ENCODE measurements around the gene UNC5A.

The UNC5A gene

GRCh38 chr5:176846335-176847140, 36.2 kb downstream of the UNC5A start:
- H3K4me3 ChIP-seq (ENCODE audit: low read length), result no peak overlapping the region
- TF ChIP-seq CTCF (conservative IDR thresholded peaks at IDR 0.05; ENCODE audit: low read depth, low read length), result no peak
- no peak for DNase-seq (ENCODE audit: low read depth)

DNA sequence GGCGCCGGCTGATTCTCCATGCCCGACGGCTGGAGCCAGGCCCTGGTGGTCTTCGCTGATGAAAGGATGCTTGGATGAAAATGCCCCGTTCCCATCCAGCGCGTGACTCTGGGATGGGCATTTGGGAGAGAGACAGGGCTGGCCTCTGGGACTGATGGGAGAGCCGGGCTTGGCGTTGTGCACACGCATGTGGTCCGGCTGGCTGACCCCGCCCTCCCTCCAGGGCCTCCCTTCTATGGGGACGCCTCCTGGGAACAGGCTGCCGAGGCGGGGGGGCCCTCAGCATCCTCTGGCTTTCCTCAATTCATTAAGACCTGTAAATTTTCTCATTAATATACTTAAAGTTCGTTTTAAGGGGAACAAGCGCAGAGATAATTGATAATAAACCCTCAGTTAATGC, 36.8 kb downstream of the UNC5A start:
- no peak for TF ChIP-seq CTCF (conservative IDR thresholded peaks at IDR 0.05; ENCODE audit: low read depth, low read length)
- H3K4me3 ChIP-seq (ENCODE audit: low read length), result no peak overlapping the region
- DNase-seq (ENCODE audit: low read depth), result no peak

DNA sequence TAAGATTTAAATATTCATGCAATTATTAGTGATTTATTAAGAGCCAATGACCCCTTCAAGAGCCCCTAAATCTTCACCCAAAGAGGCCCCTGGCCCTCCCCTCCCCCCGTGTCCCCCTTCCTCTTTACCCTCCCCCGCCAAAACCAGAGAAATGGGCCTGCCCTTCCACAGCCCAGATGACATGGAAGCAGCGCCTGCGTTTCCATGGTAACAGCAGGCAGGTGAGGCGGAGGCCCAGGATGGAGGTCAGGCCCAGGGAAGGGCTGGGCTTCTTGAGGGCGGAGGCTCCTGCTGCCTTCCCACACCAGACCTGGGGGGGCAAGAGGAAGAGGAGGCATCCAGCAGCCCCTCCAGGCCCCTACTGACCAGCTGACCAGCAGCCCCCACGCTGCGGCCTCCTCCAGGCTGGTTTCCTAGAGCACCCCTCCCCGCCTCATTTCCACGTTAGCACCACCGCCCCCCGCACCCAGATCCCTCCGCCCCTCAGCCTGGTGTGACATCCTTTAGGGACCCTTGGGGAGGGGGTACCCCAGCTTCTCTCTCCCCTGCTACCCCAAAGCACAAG, 37.4 kb downstream of the UNC5A start:
- TF ChIP-seq CTCF (conservative IDR thresholded peaks at IDR 0.05; ENCODE audit: low read depth, low read length), result no peak
- no peak for DNase-seq (ENCODE audit: low read depth)
- no peak overlapping the region for H3K4me3 ChIP-seq (ENCODE audit: low read length)

GRCh38 chr5:176848651-176849050, 38.3 kb downstream of the UNC5A start:
- TF ChIP-seq CTCF (conservative IDR thresholded peaks at IDR 0.05; ENCODE audit: low read depth, low read length), result no peak
- no peak for DNase-seq (ENCODE audit: low read depth)
- no peak overlapping the region for H3K4me3 ChIP-seq (ENCODE audit: low read length)

GRCh38 chr5:176849611-176850227, 39.4 kb downstream of the UNC5A start:
- no peak for TF ChIP-seq CTCF (conservative IDR thresholded peaks at IDR 0.05; ENCODE audit: low read depth, low read length)
- no peak overlapping the region for H3K4me3 ChIP-seq (ENCODE audit: low read length)
- no peak for DNase-seq (ENCODE audit: low read depth)

DNA sequence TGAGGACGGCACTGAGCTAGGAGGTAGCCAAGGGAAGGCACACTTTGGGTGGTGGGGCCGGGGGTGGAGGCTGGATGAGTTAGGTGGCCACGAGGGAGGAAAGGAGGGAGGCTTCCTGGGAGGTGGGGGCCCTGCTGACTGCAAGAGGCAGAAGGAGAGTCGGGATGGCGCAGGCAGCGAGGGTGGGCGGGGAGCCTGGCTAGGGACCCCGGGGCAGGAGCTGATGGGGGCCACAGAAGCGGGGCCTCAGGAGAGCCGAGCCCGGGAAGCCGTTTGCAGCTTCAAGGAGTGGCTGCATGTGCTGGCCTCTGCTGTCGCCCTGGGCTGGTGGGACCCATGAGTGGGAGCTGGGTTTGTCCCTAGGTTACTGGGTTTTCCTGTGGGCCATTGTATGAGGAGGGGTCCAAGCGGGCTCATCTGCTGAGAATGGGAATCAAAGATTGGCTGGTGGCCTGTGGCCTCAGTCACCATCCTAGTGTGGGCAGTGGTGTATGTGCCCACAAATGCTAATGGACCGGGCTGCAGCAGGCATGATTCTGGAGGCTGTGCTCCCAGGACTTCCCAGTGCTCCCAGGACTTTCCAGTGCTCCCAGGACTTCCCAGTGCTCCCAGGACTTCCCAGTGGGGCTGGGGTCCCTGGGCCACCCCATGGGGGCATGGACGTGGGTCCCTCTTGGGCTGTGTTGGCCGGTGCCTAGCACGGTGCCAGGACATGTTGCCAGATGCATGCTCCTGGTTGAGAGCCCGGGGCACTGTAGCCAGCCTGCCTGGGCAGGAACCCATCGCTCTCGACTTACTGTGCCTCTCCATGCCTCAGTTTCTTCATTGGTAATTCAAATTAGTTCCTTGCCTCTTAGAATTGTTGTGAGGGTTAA, 40.2 kb downstream of the UNC5A start:
- TF ChIP-seq CTCF (conservative IDR thresholded peaks at IDR 0.05; ENCODE audit: low read depth, low read length), result no peak
- DNase-seq (ENCODE audit: low read depth), result no peak
- no peak overlapping the region for H3K4me3 ChIP-seq (ENCODE audit: low read length)
